Measurements from ENCODE around the gene ERCC6.

DNA sequence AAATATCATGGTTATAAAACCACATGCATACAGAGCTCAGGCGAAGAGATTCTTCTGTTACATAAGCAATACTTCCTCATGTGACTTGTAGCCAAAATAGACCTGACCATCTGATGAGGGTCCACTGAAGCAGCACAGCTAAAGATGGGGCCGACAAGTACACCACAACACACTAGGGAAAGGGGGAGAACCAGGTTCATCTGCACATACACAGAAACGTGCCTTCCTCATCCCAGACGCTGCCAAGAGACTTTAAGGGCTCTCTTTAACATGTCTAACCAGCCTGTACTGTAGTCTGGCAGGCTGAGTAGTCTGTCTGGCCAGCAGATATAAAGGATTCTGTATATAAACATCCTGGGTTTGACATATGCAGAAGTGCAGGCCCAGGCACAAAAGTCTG lies 30.3 kb downstream of the ERCC6 start:
- TF ChIP-seq, protein P1, sequence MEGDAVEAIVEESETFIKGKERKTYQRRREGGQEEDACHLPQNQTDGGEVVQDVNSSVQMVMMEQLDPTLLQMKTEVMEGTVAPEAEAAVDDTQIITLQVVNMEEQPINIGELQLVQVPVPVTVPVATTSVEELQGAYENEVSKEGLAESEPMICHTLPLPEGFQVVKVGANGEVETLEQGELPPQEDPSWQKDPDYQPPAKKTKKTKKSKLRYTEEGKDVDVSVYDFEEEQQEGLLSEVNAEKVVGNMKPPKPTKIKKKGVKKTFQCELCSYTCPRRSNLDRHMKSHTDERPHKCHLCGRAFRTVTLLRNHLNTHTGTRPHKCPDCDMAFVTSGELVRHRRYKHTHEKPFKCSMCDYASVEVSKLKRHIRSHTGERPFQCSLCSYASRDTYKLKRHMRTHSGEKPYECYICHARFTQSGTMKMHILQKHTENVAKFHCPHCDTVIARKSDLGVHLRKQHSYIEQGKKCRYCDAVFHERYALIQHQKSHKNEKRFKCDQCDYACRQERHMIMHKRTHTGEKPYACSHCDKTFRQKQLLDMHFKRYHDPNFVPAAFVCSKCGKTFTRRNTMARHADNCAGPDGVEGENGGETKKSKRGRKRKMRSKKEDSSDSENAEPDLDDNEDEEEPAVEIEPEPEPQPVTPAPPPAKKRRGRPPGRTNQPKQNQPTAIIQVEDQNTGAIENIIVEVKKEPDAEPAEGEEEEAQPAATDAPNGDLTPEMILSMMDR (conservative IDR thresholded peaks at IDR 0.05 in 1 of 2, IDR thresholded peaks at IDR 0.05 in 1 of 2; ENCODE audit: low read depth in 1 of 2, low read length in 2 of 2), result no peak
- TF ChIP-seq EZH2 (IDR thresholded peaks at IDR 0.05; ENCODE audit: low read length, missing control alignments), result no peak
